SK-N-SH (cell line): ENCODE results near the gene BPIFA2.
"Not testable (repeated sequence)": the region's sequence is repeated elsewhere in the genome, so short reads cannot be mapped to it uniquely, and the experiment has no call there.

ENCODE experiments used
- CTCF ChIP-seq: fragments of 200-600 bp; sonication (generic); IDR thresholded peaks from 2 replicates; pipeline ENCODE4 v1.6.1; 2017; ENCODE audit warnings: antibody characterized with exemption, mild to moderate bottlenecking, moderate library complexity
- EP300 ChIP-seq, 2 experiments: IDR thresholded peaks; 2 replicates each; pipeline versions ENCODE4 v1.4.0 to v1.6.1; 2012; ENCODE audit warnings: borderline replicate concordance in 1 of 2, low read depth in 1 of 2, low read length in 1 of 2
- FOXJ3 ChIP-seq: sonication (generic); formaldehyde crosslinking; IDR thresholded peaks from 2 replicates; pipeline ENCODE4 v1.5.1; 2020; ENCODE audit warnings: mild to moderate bottlenecking, missing genetic modification reagents
- JUND ChIP-seq: IDR thresholded peaks from 2 replicates; pipeline ENCODE4 v1.4.0; 2012
- NRF1 ChIP-seq: IDR thresholded peaks from 2 replicates; pipeline ENCODE4 v1.6.1; 2012; ENCODE audit warnings: low read depth, mild to moderate bottlenecking, low read length
- POLR2AphosphoS5 ChIP-seq: IDR thresholded peaks from 2 replicates; pipeline ENCODE4 v1.6.1; 2012; ENCODE audit warnings: low read depth, low read length
- TAF1 ChIP-seq: IDR thresholded peaks from 2 replicates; pipeline ENCODE4 v1.6.1; 2012; ENCODE audit warnings: low read depth, mild to moderate bottlenecking, low read length, moderate library complexity, borderline replicate concordance
- TCF12 ChIP-seq: IDR thresholded peaks from 2 replicates; pipeline ENCODE4 v1.4.0; 2012
- TEAD4 ChIP-seq: IDR thresholded peaks from 2 replicates; pipeline ENCODE4 v1.4.0; 2012; ENCODE audit warnings: mild to moderate bottlenecking, borderline replicate concordance; ENCODE audit not compliant: insufficient read depth
- USF2 ChIP-seq: fragments of 150-350 bp; IDR thresholded peaks from 2 replicates; pipeline ENCODE4 v1.6.1; 2017; ENCODE audit warnings: antibody characterized with exemption, low read length, low read depth, borderline replicate concordance
- YY1 ChIP-seq: IDR thresholded peaks from 2 replicates; pipeline ENCODE4 v1.4.0; 2012; ENCODE audit warnings: low read depth, mild to moderate bottlenecking
- TF ChIP-seq, protein P1 (sequence below): IDR thresholded peaks from 2 replicates; pipeline ENCODE4 v1.4.0; 2012; ENCODE audit warnings: low read depth
- TF ChIP-seq, protein P2 (sequence below): IDR thresholded peaks from 2 replicates; pipeline ENCODE4 v1.6.1; 2012; ENCODE audit warnings: mild to moderate bottlenecking, low read depth, low read length, moderate library complexity

- TF ChIP-seq CTCF; YY1; FOXJ3 (CRISPR knock-in tag); TEAD4; USF2; NRF1; TCF12; POLR2AphosphoS5; JUND; TAF1; EP300 (IDR thresholded peaks at IDR 0.05; ENCODE audit: borderline replicate concordance in 1 of 2, low read depth in 1 of 2, low read length in 1 of 2): not testable (repeated sequence)
- TF ChIP-seq, protein P1, sequence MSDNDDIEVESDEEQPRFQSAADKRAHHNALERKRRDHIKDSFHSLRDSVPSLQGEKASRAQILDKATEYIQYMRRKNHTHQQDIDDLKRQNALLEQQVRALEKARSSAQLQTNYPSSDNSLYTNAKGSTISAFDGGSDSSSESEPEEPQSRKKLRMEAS: not testable (repeated sequence)
- TF ChIP-seq, protein P2, sequence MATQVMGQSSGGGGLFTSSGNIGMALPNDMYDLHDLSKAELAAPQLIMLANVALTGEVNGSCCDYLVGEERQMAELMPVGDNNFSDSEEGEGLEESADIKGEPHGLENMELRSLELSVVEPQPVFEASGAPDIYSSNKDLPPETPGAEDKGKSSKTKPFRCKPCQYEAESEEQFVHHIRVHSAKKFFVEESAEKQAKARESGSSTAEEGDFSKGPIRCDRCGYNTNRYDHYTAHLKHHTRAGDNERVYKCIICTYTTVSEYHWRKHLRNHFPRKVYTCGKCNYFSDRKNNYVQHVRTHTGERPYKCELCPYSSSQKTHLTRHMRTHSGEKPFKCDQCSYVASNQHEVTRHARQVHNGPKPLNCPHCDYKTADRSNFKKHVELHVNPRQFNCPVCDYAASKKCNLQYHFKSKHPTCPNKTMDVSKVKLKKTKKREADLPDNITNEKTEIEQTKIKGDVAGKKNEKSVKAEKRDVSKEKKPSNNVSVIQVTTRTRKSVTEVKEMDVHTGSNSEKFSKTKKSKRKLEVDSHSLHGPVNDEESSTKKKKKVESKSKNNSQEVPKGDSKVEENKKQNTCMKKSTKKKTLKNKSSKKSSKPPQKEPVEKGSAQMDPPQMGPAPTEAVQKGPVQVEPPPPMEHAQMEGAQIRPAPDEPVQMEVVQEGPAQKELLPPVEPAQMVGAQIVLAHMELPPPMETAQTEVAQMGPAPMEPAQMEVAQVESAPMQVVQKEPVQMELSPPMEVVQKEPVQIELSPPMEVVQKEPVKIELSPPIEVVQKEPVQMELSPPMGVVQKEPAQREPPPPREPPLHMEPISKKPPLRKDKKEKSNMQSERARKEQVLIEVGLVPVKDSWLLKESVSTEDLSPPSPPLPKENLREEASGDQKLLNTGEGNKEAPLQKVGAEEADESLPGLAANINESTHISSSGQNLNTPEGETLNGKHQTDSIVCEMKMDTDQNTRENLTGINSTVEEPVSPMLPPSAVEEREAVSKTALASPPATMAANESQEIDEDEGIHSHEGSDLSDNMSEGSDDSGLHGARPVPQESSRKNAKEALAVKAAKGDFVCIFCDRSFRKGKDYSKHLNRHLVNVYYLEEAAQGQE: not testable (repeated sequence)
These were observed 45.7 kb upstream of the BPIFA2 start for GRCh38 chr20:33122297-33122696.
